ENCODE measurements around the gene GINS1.
A peak's percentile ranks its signal among the peaks of the same experiment; 100 is the strongest.
"Not testable (repeated sequence)": the region's sequence is repeated elsewhere in the genome, so short reads cannot be mapped to it uniquely, and the experiment has no call there.

The GINS1 gene

GRCh38 chr20:25389858-25390537, 17.5 kb upstream of the GINS1 start:
- DNase-seq (ENCODE audit: low read depth in 2 of 3, low spot score in 1 of 3), result no peak

GRCh38 chr20:25390538-25391528, 16.6 kb upstream of the GINS1 start, which contains the start of gene ABHD12:
Gene ABHD12, minus strand, starts transcription at chr20:25390835. Its CDS starts 132 bp downstream, at chr20:25390703.
- peak; percentile 85 to 95 (median 93) for DNase-seq (ENCODE audit: low read depth in 2 of 3, low spot score in 1 of 3)

GRCh38 chr20:25394276-25394675, 13.2 kb upstream of the GINS1 start:
- no peak for DNase-seq (ENCODE audit: low read depth in 2 of 3, low spot score in 1 of 3)

DNA sequence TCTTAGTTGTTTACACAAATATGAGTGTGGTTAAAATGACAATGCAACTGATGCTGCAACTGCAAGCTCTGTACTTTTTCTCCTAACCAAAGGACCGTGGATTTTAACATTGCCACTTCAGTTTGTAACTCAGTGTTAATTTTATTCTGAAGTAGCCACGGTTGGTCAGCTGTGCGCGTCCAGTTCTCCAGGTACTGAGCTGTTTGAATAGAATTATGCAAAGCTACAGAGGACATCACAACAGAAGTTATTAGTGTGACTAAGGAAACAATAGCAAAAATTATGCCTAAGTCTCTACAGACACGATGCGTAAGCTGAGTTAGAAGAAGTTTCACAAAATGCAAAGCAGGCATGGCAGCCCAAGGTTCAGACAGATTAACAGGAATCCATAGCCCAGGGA, 12.5 kb upstream of the GINS1 start:
- no peak for DNase-seq (ENCODE audit: low read depth in 2 of 3, low spot score in 1 of 3)

GRCh38 chr20:25397096-25397495, 10.4 kb upstream of the GINS1 start:
- DNase-seq (ENCODE audit: low read depth in 2 of 3, low spot score in 1 of 3), result no peak

DNA sequence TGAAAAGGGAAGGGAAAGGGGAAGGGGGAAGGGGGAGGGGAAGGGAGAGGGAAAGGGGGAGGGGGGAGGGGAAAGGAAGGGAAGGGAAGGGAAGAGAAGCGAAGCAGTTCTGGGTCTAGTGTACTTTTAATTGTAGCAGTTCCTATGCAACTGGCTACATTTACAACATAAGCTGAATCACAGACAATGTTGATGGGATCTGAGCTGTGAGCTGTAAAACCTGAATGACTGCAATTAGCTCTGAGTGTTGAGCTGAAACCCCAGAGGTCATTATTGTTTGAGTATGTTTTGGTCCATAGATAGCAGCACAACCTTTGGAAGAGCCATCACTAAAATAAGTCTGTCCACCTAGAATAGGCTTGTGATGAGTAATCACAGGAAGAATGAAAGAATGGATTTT, 9.7 kb upstream of the GINS1 start:
- DNase-seq (ENCODE audit: low read depth in 2 of 3, low spot score in 1 of 3), result no peak

GRCh38 chr20:25398376-25399036, 9.0 kb upstream of the GINS1 start:
- DNase-seq (ENCODE audit: low read depth in 2 of 3, low spot score in 1 of 3), result no peak

DNA sequence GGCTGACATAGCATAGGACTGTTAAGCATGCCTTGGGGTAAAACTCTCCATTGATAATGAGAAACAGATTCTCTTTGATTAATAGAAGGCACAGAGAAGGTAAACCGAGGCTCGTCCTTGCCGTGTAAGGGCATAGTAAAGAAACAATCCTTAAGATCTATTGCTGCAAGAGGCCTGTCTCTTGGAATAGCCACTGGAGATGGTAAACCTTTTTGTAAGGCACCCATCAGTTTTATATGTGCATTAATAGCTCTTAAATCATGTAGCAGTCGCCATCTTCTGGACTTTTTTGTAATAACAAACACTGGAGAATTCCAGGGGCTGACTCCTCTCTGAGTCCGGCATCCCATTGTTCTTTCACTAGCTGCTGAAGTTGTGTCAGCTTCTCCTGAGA, 8.4 kb upstream of the GINS1 start:
- DNase-seq (ENCODE audit: low read depth in 2 of 3, low spot score in 1 of 3), result peak in 1 of 3 donors; percentile 25

DNA sequence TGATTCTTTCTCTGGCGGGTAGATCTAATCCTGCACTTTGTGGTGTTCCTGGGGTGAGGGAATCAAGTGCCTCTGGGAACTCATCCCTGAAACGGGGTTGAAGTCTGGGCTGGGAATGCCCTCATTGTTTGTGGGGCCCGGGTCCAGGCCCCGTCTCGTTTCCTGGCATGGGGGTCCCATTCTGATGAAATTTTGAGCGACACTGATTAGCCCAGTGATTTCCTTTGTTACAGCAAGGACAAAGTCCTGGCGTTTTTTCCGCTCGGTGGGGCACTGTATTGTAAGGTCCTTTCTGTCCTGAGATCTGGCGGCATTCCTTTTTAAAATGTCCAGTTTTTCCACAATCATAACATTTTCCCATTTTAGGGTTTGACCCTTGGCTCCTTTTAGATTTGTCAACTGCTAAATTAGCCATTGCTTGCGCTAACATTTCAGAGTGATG, 7.2 kb upstream of the GINS1 start:
- DNase-seq (ENCODE audit: low read depth in 2 of 3, low spot score in 1 of 3), result not testable (repeated sequence)

- no peak for DNase-seq (ENCODE audit: low read depth in 2 of 3, low spot score in 1 of 3)
Observed at GRCh38 chr20:25402583-25402982, 4.9 kb upstream of the GINS1 start.

DNA sequence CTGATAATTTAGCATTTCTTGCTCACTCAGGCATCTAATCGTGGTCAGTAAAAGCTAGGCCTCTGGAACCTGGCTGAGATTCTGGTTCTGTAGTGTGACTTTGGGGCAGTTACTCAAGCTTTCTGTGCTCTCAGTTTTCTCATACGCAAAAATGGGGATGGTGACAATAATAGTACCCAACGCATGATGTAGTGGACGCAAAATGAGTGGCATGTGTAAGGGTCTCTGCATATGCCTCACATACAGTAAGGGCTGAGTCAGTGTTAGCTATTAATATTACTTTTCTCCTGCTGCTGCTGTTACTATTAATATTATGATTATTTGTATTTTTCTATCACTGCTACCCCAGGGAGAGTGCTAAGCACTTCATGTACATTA, 686 bp downstream of the GINS1 start:
- DNase-seq (ENCODE audit: low read depth in 2 of 3, low spot score in 1 of 3), result no peak

- DNase-seq (ENCODE audit: low read depth in 2 of 3, low spot score in 1 of 3), result no peak
Observed at GRCh38 chr20:25408890-25409289, 1.4 kb downstream of the GINS1 start.

DNA sequence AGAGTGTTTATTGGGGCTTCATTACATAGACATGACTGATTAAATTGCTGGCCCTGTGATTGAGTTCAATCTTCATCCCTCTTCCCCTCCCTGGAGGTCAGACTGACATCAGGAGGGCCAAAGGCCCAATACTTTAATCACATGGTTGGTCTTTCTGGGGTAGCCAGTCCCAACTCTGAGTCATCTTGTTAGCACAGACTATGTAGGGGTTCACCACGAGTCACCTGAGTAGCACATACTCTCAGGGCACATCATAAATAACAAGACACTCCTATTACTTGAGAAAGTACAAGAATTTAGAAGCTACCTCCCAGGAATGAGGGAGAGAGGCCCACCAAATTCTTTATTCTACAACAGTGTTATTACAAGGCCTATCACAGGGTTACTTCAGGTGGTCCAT, 11.3 kb downstream of the GINS1 start:
- no peak for DNase-seq (ENCODE audit: low read depth in 2 of 3, low spot score in 1 of 3)

DNA sequence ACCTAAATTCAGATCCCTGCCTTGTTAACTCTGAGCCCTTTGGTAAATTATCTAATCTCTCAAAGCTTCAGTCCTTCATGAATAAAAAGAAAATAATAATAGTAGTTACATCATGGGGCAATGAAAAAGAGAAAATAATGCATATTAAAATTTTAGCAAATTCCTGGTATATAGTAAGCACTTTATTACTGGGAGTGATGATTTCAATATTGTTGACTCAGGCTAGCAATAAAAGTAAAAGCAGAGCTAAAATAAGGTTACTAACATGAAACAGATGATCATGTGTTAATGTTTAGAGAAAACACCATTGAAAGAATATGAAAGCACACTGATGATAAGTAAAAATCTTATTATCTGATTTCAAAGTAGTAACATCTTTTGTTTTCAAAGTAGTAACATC, 13.6 kb downstream of the GINS1 start:
- DNase-seq (ENCODE audit: low read depth in 2 of 3, low spot score in 1 of 3), result no peak

DNA sequence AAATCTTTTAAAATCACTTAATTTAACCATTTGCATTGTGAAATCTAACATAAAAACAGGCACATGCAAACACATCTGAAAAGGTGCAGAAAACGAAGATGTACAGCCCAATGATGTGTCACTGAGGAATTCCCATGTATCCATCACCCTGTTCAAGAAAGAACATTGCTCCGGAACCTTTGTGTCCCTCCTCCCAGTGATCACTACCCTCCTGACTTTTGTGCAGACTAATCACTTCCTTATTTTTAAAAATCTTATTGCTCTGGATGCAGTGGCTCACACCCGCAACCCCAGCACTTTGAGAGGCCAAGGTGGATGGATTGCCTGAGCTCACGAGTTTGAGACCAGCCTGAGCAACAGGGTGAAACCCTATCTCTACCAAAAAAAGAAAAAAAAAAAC, 14.6 kb downstream of the GINS1 start:
- DNase-seq (ENCODE audit: low read depth in 2 of 3, low spot score in 1 of 3), result no peak

DNA sequence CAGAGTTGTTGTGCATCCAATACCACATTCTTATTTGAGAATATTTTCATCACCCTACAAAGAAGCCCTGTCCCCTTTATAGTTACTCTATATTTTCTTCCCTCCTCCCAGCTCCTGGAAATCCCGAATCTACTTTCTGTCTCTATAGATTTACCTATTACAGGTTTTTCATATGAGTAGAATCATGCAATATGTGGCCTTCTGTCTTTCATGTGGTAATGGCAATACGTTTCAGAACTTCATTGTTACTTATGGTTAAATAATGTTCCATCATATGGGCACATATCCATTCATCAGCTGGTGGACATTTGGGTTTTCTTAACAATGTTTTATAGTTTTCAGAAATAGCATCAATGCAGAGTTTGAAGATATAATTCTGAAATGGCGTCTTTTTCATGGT, 17.1 kb downstream of the GINS1 start:
- DNase-seq (ENCODE audit: low read depth in 2 of 3, low spot score in 1 of 3), result no peak

DNA sequence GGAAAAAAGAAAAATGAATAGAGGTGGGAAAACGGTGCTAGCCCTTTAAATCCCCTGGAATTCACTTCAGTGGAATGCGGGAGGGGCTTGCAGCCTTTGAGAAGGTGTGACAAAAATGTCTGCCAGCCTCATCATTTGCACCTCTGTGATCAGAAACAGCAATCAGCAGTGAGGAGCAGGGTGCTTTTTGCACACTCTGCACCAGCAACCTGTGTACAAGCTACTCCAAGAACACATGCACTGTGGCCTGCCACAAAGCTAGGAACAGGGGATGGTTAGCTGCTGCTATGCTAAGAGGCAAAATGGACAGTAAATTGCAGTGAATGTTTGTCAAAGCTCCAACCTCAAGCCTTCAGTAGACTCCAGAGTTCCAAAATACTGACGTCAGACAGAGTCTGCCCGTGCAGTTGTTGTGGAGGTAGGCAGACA, 29.7 kb downstream of the GINS1 start:
- DNase-seq (ENCODE audit: low read depth in 2 of 3, low spot score in 1 of 3), result no peak

DNA sequence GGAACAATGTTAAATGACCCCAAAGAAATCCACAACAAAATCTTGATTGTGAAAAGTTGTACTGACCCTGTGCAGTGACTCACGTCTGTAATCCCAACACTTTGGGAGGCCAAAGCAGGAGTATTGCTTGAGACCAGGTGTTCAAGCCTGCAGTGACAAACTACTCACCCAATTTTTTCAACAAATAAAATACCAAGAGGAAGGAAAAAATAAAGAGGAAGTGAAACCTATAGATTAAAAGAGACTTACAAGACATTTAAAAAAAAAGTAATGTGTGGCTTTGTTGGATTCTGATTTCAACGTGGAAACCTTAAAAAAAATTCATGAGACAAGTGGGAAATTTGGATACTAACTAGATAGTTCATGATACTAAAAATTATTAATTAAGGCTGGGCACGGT, 31.9 kb downstream of the GINS1 start:
- no peak for DNase-seq (ENCODE audit: low read depth in 2 of 3, low spot score in 1 of 3)

- no peak for DNase-seq (ENCODE audit: low read depth in 2 of 3, low spot score in 1 of 3)
Observed at GRCh38 chr20:25444556-25444955, 37.1 kb downstream of the GINS1 start.

DNA sequence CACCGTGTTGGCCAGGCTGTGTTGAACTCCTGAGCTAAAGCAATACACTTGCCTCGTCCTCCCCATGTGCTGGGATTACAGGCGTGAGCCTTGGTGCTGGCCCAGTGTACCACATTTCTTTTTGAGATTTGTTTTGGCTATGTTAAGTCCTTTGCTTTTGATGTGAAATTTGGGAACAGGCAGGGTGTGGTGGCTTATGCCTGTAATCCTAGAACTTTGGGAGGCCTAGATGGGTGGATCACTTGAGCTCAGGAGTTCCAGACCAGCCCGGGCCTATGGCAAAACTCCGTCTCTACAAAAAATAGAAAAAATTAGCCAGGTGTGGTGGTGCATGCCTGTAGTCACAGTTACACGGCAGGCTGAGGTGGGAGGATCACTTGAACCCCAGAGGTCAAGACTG, 40.2 kb downstream of the GINS1 start:
- DNase-seq (ENCODE audit: low read depth in 2 of 3, low spot score in 1 of 3), result no peak

DNA sequence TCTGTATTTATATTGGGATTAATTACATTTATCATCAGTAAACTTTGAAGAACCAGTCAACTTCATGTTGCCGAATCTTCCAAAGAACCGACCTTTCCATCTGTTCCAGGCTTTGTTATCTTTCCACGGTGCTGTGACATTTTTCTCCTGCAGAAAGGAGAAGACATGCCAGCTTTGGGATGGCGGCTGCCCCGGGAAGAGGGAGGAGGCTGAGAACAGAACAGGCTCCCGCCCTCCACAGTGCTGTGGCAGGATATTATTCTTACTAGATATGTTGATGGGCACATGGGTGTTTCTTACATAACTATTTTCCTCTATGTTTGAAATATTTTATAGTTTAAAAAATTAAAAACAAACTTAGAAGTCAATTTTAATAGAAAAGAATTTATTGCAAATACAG, 44.9 kb downstream of the GINS1 start:
- no peak for DNase-seq (ENCODE audit: low read depth in 2 of 3, low spot score in 1 of 3)

All from stimulated activated CD4-positive, alpha-beta T cell treated with anti-CD3 and anti-CD28 coated beads, Interleukin-12 subunit alpha, Interleukin-12 subunit beta, amount 100 ng/mL, for 48 hours (primary cell).